Fibroblast of skin of left quadriceps (primary cell): ENCODE results near the gene EGLN3.

Experiments
- DNase-seq, 2 experiments: peaks; one replicate each; pipeline ENCODE4 v3.0.0-alpha.2; 2013; ENCODE audit warnings: low read depth in 2 of 2

Gene EGLN3

GRCh38 chr14:33914676-33915516 is 36.0 kb downstream of the EGLN3 start:
- no peak for DNase-seq

- no peak for DNase-seq
These were observed 39.8 kb downstream of the EGLN3 start for GRCh38 chr14:33911046-33911445.

- DNase-seq, result no peak
These were observed 40.4 kb downstream of the EGLN3 start for GRCh38 chr14:33910435-33910834.

GRCh38 chr14:33909380-33910084 is 41.3 kb downstream of the EGLN3 start:
- DNase-seq, result no peak

- DNase-seq, result no peak
These were observed 42.2 kb downstream of the EGLN3 start for GRCh38 chr14:33908540-33909223.

- DNase-seq, result no peak
These were observed 43.9 kb downstream of the EGLN3 start for GRCh38 chr14:33906968-33907367.

- DNase-seq, result no peak
These were observed 46.3 kb downstream of the EGLN3 start for GRCh38 chr14:33904609-33905008.

GRCh38 chr14:33903369-33903768 is 47.5 kb downstream of the EGLN3 start:
- no peak for DNase-seq

GRCh38 chr14:33902363-33902762 is 48.5 kb downstream of the EGLN3 start:
- DNase-seq, result no peak

- no peak for DNase-seq
These were observed 49.3 kb downstream of the EGLN3 start for GRCh38 chr14:33901426-33902155.

GRCh38 chr14:33900706-33901105 is 50.2 kb downstream of the EGLN3 start:
- no peak for DNase-seq

- no peak for DNase-seq
These were observed 51.0 kb downstream of the EGLN3 start for GRCh38 chr14:33899723-33900341.

GRCh38 chr14:33897878-33898535 is 52.9 kb downstream of the EGLN3 start:
- DNase-seq, result no peak

GRCh38 chr14:33897382-33897781 is 53.5 kb downstream of the EGLN3 start:
- no peak for DNase-seq

GRCh38 chr14:33894339-33894738 is 56.5 kb downstream of the EGLN3 start:
- no peak for DNase-seq

- no peak for DNase-seq
These were observed 59.2 kb downstream of the EGLN3 start for GRCh38 chr14:33891700-33892099.

GRCh38 chr14:33884916-33885315 is 66.0 kb downstream of the EGLN3 start:
- DNase-seq, result no peak

- no peak for DNase-seq
These were observed 70.5 kb downstream of the EGLN3 start for GRCh38 chr14:33880330-33880729.

- DNase-seq, result no peak
These were observed 71.1 kb downstream of the EGLN3 start for GRCh38 chr14:33879684-33880286.

- DNase-seq, result no peak
These were observed 74.6 kb downstream of the EGLN3 start for GRCh38 chr14:33876274-33876673.
